ENCODE results near the gene TGFBR1.

TGFBR1 gene

GRCh38 chr9:99105152-99106043, 485 bp downstream of the TGFBR1 start:
- no peak for TF ChIP-seq CTCF (IDR thresholded peaks at IDR 0.05; ENCODE audit: low read length, missing control alignments)
- peak; percentile 71 for DNase-seq (ENCODE audit: low read depth)
- peak overlapping the region; percentile 75 for H3K4me3 ChIP-seq (replicated peaks; ENCODE audit: low read depth, low read length)

- no peak for DNase-seq (ENCODE audit: low read depth)
- TF ChIP-seq CTCF (IDR thresholded peaks at IDR 0.05; ENCODE audit: low read length, missing control alignments) = no peak
- H3K4me3 ChIP-seq (replicated peaks; ENCODE audit: low read depth, low read length) = peak overlapping the region; percentile 75
Measured at GRCh38 chr9:99106044-99106375, 1.1 kb downstream of the TGFBR1 start.

- H3K4me3 ChIP-seq (replicated peaks; ENCODE audit: low read depth, low read length) = no peak overlapping the region
- no peak for DNase-seq (ENCODE audit: low read depth)
- no peak for TF ChIP-seq CTCF (IDR thresholded peaks at IDR 0.05; ENCODE audit: low read length, missing control alignments)
Measured at GRCh38 chr9:99107421-99107820, 2.5 kb downstream of the TGFBR1 start.

- no peak for TF ChIP-seq CTCF (IDR thresholded peaks at IDR 0.05; ENCODE audit: low read length, missing control alignments)
- DNase-seq (ENCODE audit: low read depth) = no peak
- no peak overlapping the region for H3K4me3 ChIP-seq (replicated peaks; ENCODE audit: low read depth, low read length)
Measured at GRCh38 chr9:99108131-99108530, 3.2 kb downstream of the TGFBR1 start.

- no peak overlapping the region for H3K4me3 ChIP-seq (replicated peaks; ENCODE audit: low read depth, low read length)
- peak; percentile 79 for DNase-seq (ENCODE audit: low read depth)
- TF ChIP-seq CTCF (IDR thresholded peaks at IDR 0.05; ENCODE audit: low read length, missing control alignments) = no peak
Measured at GRCh38 chr9:99109522-99109921, 4.6 kb downstream of the TGFBR1 start.

GRCh38 chr9:99112750-99113413, 8.0 kb downstream of the TGFBR1 start:
- DNase-seq (ENCODE audit: low read depth) = no peak
- H3K4me3 ChIP-seq (replicated peaks; ENCODE audit: low read depth, low read length) = no peak overlapping the region
- no peak for TF ChIP-seq CTCF (IDR thresholded peaks at IDR 0.05; ENCODE audit: low read length, missing control alignments)
